Central memory CD8-positive, alpha-beta T cell (primary cell): ENCODE data around the gene THSD4.

ENCODE experiments used
- ATAC-seq: fragments of 150-1000 bp; cut with Tn5 transposase; replicated peaks from 2 replicates; pipeline ENCODE4 v1.10.0; 2022; ENCODE audit warnings: mild to moderate bottlenecking, moderate FRiP score, moderate number of reproducible peaks; ENCODE audit not compliant: poor library complexity, severe bottlenecking; ENCODE audit errors: extremely low read depth
- DNase-seq, 2 donors: peaks; one replicate each; pipeline ENCODE4 v3.0.0; 2021; ENCODE audit warnings: low spot score in 2 of 2
- H3K27ac Mint-ChIP-seq: one replicate; pipeline ENCODE4 v1.8.0; 2022; ENCODE audit warnings: low read depth, mild to moderate bottlenecking, moderate library complexity, mixed read lengths
- H3K27me3 Mint-ChIP-seq: one replicate; pipeline ENCODE4 v1.8.0; 2022; ENCODE audit warnings: mixed read lengths
- H3K36me3 Mint-ChIP-seq: one replicate; pipeline ENCODE4 v1.8.0; 2022; ENCODE audit warnings: mild to moderate bottlenecking, moderate library complexity, mixed read lengths; ENCODE audit not compliant: insufficient read depth
- H3K4me1 Mint-ChIP-seq: one replicate; pipeline ENCODE4 v1.8.0; 2022; ENCODE audit warnings: mixed read lengths
- H3K4me3 Mint-ChIP-seq: one replicate; pipeline ENCODE4 v1.8.0; 2022; ENCODE audit warnings: mild to moderate bottlenecking, moderate library complexity, mixed read lengths
- H3K9me3 Mint-ChIP-seq: one replicate; pipeline ENCODE4 v1.8.0; 2022; ENCODE audit warnings: mixed read lengths

Gene THSD4

DNA sequence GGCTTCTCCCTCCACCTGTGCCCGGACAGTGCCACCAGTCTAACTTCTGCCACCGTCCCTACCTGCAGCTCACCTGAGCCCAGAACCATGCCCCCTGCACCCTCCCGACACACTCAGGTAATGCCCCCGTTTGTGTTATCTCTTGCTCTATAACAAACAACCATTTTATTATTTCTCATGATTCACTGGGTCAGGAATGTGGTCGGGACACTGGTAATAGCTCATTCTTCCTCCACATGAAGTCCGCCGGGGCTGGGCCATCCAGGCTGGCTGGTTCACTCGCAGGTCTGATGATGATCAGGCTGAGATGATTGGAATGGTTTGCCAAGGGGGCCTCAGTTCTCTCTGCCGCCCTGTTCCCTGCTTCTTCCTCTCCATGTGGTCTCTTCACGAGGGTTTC, 674.8 kb downstream of the THSD4 start:
- H3K4me1 Mint-ChIP-seq = no peaks in the 10 kb centered on the region
- H3K27me3 Mint-ChIP-seq = peaks cover 15% of the 10 kb centered on the region
- H3K9me3 Mint-ChIP-seq = no peaks in the 10 kb centered on the region
- DNase-seq = no peak
- ATAC-seq = no peak
- H3K4me3 Mint-ChIP-seq = no peak overlapping the region
- H3K36me3 Mint-ChIP-seq = no peaks in the 10 kb centered on the region
- no peak overlapping the region for H3K27ac Mint-ChIP-seq

DNA sequence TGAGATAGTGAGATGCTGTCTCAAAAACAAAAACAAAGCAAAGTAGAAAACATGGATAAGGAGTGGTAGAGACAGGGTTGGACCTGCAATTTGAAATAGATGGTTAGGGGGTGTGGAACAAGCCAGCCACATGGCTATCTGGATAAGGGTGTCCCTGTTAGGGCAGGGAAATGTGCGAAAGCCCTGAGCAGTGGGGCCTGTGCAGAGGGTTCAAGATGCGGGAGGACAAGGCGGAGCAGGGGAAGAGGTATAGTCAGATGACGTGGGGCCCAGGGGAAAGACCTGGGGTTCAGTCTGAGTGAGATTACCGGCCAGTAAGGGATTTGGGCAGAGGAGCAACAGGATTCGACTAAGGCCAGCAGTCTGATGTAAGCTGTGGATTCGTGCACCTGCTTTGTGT, 676.7 kb downstream of the THSD4 start:
- ATAC-seq = no peak
- Mint-ChIP-seq H3K4me3 (no peak overlapping the region), H3K4me1 (no peaks in the 10 kb centered on the region), H3K36me3 (no peaks in the 10 kb centered on the region), H3K9me3 (no peaks in the 10 kb centered on the region), H3K27me3 (peaks cover 3% of the 10 kb centered on the region), H3K27ac (no peak overlapping the region)
- no peak for DNase-seq

DNA sequence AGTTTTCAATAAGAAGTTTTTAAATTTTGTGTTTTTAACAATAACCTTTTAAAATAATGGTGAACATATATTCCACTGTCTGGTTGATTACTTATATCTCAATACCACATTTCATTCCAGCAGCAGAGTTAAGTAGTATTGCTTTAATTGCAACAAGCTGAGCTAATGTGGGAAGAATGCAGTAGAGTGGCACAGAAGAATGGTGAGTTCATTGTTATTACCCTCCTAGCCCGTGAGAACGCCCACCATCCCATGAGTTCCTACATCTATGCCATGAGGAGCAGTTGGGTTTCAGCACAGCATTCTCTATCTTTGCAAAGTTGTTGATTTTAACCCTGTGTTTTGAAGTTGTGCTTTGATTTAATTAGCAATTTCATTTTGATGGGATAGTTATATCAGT, 677.2 kb downstream of the THSD4 start:
- H3K4me3 Mint-ChIP-seq = no peak overlapping the region
- no peaks in the 10 kb centered on the region for H3K27me3 Mint-ChIP-seq
- H3K27ac Mint-ChIP-seq = no peak overlapping the region
- no peaks in the 10 kb centered on the region for H3K4me1 Mint-ChIP-seq
- DNase-seq (no peak), ATAC-seq (no peak)
- H3K9me3 Mint-ChIP-seq = no peaks in the 10 kb centered on the region
- H3K36me3 Mint-ChIP-seq = no peaks in the 10 kb centered on the region

DNA sequence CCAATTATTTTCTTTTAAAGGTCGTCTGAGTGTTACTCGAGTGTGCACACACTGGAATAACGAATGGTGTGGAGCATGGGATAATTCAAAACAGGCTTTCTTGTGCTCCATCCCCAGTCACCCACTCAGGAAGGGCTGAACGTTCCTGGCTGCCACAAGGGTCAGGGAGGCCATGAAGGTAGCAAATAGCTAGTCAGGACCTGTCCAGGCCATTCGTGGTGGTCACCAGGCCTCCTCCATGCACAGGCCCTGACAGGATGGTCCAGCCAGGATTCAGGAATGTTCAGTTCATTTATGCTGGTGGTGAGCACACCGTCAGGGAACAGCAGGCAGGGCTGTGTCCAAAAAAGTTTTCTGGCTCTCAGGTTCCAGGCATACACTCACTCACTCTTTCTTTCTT, 683.4 kb downstream of the THSD4 start:
- ATAC-seq (no peak), DNase-seq (no peak)
- H3K27ac Mint-ChIP-seq = no peak overlapping the region
- no peaks in the 10 kb centered on the region for H3K36me3 Mint-ChIP-seq
- no peaks in the 10 kb centered on the region for H3K4me1 Mint-ChIP-seq
- no peak overlapping the region for H3K4me3 Mint-ChIP-seq
- no peaks in the 10 kb centered on the region for H3K9me3 Mint-ChIP-seq
- peaks cover 48% of the 10 kb centered on the region for H3K27me3 Mint-ChIP-seq

DNA sequence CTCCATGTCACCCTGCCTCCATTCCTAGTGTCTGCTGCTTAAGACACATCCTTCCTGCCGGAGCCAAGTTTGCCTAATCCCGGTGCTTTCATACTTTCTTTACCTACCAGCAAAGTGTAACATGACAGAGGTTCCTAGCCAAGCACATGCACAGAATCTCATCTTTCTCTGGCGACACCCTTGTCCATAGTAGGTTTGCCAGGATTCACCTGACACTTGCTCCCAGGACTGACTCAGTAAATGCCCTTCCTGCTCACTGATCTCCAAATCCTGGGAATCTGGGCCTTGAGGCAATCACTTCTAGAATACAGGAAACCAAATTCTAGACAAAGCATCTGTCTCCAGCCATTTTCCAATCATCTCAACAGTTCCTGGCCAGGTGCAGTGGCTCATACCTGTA, 684.9 kb downstream of the THSD4 start:
- Mint-ChIP-seq H3K36me3 (no peaks in the 10 kb centered on the region), H3K27ac (peak overlapping the region; percentile 63), H3K27me3 (peaks cover 48% of the 10 kb centered on the region), H3K9me3 (no peaks in the 10 kb centered on the region), H3K4me1 (no peaks in the 10 kb centered on the region), H3K4me3 (no peak overlapping the region)
- no peak for ATAC-seq
- no peak for DNase-seq

DNA sequence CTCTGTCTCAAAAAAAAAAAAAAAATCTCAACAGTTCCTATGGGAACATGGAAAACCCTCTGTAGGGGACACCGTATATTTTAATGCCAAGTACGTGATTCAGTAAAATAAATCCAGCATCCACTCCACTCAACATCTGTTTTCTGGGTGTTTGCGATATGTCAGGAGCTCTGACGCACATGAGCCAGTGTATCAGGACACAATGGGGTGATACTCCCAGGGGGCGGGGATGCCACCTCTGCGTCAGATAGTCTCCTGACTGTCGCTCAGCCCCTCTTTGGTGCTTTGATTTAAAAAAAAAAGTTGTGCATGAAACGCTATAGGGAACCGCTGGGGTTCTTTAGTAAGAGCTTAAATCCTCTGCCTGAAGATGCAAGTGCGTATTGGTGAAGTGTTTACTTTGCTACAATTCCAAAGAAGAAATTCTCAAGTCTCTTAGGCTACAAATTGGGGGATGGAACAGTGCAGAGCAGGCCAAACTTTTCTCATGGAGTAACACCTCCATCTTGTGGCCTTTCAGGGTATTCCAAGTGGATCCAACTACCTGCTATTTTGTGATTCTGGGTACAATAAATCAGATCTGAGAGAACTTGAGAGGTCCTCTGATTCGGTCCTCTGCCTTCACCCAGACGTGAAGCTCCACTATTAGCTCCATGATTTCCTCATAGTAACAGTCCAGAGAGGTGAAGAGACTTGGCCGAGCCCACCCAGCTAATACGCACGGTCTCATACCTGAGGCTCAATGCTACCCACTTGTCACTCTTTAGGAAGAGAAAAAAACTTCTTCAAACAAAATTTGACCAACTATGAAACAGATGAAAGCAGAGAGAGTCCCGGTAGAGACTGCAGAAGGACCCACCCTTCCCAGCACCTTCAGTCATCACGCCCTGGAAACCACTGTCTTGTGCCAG, 685.8 kb downstream of the THSD4 start:
- Mint-ChIP-seq H3K4me3 (no peak overlapping the region), H3K9me3 (no peaks in the 10 kb centered on the region), H3K27me3 (peaks cover 53% of the 10 kb centered on the region), H3K27ac (no peak overlapping the region), H3K36me3 (peaks cover 2% of the 10 kb centered on the region), H3K4me1 (no peaks in the 10 kb centered on the region)
- ATAC-seq (no peak), DNase-seq (no peak)

DNA sequence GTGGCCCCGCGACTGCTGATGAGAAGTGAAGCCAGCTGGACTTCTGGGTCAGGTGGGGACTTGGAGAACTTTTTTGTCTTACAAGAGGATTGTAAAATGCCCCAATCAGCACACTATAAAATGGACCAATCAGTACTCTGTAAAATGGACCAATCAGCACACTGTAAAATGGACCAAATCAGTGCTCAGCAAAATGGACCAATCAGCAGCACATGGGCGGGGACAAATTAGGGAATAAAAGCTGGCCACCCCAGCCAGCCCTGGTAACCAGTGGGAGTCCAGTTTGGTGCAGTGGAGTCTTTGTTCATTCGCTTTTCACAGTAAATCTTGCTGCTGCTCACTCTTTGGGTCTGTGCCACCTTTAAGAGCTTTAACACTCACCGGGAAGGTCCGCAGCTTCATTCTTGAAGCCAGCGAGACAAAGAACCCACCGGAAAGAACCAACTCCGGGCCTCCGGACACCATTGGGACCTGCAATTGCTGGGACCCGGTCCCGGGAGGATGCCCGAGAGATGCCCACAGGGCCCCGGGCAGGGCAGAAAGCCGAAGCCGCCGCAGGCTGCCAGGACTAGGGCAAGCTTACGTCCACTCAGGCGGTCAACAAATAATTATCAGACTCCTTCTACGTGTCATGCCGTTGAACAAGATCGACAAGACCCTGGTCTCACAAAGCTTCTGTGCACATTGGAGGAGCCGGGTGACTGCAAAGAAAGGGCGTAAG, 686.8 kb downstream of the THSD4 start:
- H3K4me1 Mint-ChIP-seq = no peaks in the 10 kb centered on the region
- no peak for DNase-seq
- peaks cover 3% of the 10 kb centered on the region for H3K36me3 Mint-ChIP-seq
- H3K27ac Mint-ChIP-seq = no peak overlapping the region
- no peaks in the 10 kb centered on the region for H3K9me3 Mint-ChIP-seq
- peaks cover 54% of the 10 kb centered on the region for H3K27me3 Mint-ChIP-seq
- H3K4me3 Mint-ChIP-seq = no peak overlapping the region
- ATAC-seq = no peak

DNA sequence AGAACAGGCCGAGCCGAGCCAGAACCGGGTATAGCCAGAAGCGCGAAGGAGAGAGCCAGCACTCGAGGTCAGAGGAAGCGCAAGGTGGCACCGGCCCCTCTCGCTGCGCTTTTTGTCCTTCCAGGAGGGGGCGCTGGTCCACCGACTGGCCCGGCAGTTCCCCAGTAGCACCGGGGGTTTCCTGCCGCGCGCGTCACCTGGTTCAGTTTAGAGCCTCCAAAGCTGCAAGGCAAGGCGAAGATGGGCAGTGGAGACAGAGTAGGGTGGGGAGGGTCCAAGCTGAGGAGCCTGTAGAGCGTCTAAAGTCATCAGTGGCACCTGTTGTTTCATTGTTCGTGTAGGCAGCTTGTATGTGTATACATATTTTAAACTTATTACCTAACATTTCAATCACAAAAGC, 687.5 kb downstream of the THSD4 start:
- no peak overlapping the region for H3K27ac Mint-ChIP-seq
- no peak for DNase-seq
- peaks cover 3% of the 10 kb centered on the region for H3K36me3 Mint-ChIP-seq
- H3K27me3 Mint-ChIP-seq = peaks cover 61% of the 10 kb centered on the region
- H3K9me3 Mint-ChIP-seq = no peaks in the 10 kb centered on the region
- no peak for ATAC-seq
- no peak overlapping the region for H3K4me3 Mint-ChIP-seq
- H3K4me1 Mint-ChIP-seq = no peaks in the 10 kb centered on the region

DNA sequence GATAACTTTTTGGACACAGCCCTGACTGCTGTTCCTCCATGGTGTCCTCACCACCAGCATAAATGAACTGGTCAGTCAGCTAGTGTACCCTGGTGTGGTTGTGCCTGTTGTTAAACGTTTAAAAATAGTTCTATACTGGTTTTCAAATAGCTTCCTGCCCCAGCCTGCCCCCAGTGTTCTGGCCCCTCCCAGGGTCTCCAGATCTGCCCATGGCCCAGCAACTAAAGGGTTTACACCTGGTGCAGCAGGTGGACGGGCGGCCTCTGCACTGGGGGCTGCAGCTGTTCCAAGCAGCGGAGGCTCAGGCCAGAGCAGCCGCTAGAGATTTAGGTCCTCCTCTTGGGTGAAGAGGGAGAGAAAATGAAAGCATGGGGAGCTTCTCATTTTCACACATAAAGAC, 689.0 kb downstream of the THSD4 start:
- DNase-seq = no peak
- peaks cover 60% of the 10 kb centered on the region for H3K27me3 Mint-ChIP-seq
- no peak overlapping the region for H3K4me3 Mint-ChIP-seq
- no peaks in the 10 kb centered on the region for H3K4me1 Mint-ChIP-seq
- no peaks in the 10 kb centered on the region for H3K9me3 Mint-ChIP-seq
- H3K36me3 Mint-ChIP-seq = peaks cover 3% of the 10 kb centered on the region
- no peak for ATAC-seq
- no peak overlapping the region for H3K27ac Mint-ChIP-seq

DNA sequence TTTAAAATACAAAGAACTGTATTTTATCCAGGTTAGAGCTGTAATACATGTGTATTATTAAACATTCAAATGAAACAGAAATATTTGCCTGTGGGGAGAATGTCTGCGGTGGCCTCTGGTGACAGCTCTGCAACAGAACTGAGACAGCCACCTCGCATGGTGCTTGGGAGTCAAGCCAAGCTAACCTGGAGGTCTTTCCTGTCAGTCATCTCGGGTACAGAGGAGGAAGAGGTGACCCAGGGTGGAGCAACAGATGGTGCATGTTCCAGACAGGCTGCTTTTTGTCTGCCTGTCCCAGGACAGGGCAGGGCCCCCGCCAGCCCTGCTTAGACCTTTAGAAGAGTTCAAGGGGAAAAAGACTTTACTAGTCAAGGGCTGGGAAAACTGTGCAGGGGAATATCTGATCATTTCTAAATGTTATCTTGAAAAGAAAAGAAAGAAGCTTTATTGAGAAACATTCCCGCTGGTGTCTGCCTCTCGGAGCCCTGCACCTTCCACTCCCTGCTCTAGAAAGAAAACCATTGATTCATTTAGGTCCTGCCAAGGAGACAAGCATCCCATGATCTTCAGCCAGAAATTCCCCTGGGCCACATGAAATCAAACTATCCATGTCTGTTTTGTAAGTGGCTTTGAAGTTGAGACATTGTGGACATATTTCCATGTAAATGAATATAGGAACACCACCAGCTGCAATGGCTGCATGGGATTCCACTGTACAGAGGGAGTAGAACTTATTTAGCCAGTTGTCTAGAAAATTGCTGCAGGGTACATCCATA, 689.6 kb downstream of the THSD4 start:
- no peaks in the 10 kb centered on the region for H3K9me3 Mint-ChIP-seq
- no peak for ATAC-seq
- no peak for DNase-seq
- H3K4me3 Mint-ChIP-seq = no peak overlapping the region
- H3K27me3 Mint-ChIP-seq = peaks cover 56% of the 10 kb centered on the region
- H3K36me3 Mint-ChIP-seq = peaks cover 3% of the 10 kb centered on the region
- no peaks in the 10 kb centered on the region for H3K4me1 Mint-ChIP-seq
- no peak overlapping the region for H3K27ac Mint-ChIP-seq

DNA sequence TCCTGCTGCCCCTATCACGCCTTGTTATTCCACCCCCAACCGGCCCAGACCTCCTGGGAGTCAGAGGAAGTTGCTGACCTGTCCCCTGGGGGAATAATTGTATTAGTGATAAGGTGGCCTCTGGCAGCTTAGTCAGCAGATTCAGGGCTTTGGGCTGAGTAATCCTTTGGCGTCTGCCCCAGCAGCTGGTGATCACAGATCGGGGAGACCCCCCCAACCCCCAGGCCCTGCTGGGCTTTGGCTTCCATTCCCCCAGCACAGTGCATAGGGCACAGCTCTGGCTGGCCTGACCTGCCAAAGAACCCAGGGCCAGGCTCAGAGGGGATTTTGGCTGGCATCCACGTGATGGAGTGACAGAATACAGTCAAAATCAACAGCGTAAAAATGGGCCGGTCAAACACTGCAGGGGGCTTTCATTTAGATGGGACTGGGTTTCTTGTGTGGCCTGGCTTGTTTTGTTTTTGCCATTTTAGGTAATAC, 691.2 kb downstream of the THSD4 start:
- ATAC-seq = no peak
- no peaks in the 10 kb centered on the region for H3K4me1 Mint-ChIP-seq
- no peaks in the 10 kb centered on the region for H3K9me3 Mint-ChIP-seq
- no peak for DNase-seq
- H3K4me3 Mint-ChIP-seq = no peak overlapping the region
- H3K36me3 Mint-ChIP-seq = peaks cover 3% of the 10 kb centered on the region
- H3K27ac Mint-ChIP-seq = no peak overlapping the region
- H3K27me3 Mint-ChIP-seq = peaks cover 41% of the 10 kb centered on the region

DNA sequence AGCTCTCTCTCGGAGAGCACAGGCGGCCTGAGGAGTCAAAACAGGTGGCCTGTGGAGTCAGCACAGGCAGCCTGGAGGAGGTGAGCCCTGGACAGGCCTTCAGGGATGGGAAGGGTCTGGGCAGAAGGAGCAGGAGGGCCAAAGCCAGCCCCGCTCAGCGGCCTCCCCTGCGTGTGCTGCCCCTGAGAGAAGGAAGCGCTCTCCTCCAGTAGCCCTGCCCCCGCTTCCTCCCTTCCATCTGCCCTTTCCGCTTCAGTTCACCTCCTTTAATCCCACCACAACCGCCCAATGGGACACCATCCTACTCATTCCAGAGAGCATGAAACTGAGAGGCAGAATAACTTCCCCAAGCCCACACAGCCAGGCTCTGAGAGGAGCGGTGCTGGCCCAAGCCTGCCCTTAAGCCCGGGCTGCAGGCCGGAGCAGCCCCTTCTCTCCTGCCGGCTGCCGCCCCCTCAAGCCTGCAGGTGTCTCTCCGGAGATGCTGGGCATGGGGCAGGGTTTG, 691.9 kb downstream of the THSD4 start:
- H3K4me1 Mint-ChIP-seq = no peaks in the 10 kb centered on the region
- peaks cover 34% of the 10 kb centered on the region for H3K27me3 Mint-ChIP-seq
- DNase-seq = no peak

More for the DNA sequence above, 691.9 kb downstream of the THSD4 start:
- no peaks in the 10 kb centered on the region for H3K9me3 Mint-ChIP-seq
- no peak overlapping the region for H3K27ac Mint-ChIP-seq
- no peak for ATAC-seq
- peaks cover 3% of the 10 kb centered on the region for H3K36me3 Mint-ChIP-seq
- H3K4me3 Mint-ChIP-seq = no peak overlapping the region
